ENCODE results near the gene SOBP.

Gene SOBP

DNA sequence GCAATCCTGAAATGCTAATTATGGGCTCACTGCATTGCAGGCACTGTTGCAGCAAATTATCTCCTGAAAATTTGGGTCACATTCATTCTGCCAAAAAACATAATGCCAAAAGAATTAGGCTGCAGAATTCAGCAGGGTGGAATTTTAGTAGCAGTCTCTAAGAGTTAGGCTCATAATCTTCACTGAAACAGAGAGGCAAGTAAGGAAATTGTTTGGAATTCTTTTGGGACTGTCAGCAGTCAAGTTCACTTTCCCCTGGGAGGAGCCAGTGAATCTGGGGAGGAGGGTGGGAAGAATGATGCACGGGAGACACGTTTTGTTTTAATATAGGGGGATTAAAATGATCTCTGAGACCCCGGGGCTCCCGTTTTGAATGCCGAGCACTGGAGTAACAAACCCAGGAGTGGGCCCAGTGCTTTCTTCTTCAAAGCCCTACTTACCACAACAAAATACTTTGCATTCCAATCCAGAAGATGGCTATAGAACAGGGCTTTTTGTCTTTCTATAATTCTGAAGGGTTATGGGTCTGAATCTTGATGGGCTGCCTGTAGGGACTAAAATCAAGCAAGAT, 44.7 kb downstream of the SOBP start (continued):
- no peak for TF ChIP-seq ZFP30 (CRISPR knock-in tag; IDR thresholded peaks at IDR 0.05)
- no peak for TF ChIP-seq ZNF565 (CRISPR knock-in tag; conservative IDR thresholded peaks at IDR 0.05; ENCODE audit: low read depth)
- TF ChIP-seq, protein P1, sequence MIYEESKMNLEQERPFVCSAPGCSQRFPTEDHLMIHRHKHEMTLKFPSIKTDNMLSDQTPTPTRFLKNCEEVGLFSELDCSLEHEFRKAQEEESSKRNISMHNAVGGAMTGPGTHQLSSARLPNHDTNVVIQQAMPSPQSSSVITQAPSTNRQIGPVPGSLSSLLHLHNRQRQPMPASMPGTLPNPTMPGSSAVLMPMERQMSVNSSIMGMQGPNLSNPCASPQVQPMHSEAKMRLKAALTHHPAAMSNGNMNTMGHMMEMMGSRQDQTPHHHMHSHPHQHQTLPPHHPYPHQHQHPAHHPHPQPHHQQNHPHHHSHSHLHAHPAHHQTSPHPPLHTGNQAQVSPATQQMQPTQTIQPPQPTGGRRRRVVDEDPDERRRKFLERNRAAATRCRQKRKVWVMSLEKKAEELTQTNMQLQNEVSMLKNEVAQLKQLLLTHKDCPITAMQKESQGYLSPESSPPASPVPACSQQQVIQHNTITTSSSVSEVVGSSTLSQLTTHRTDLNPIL (CRISPR knock-in tag; IDR thresholded peaks at IDR 0.05; ENCODE audit: low read depth) = no peak
- TF ChIP-seq OSR1 (CRISPR knock-in tag; IDR thresholded peaks at IDR 0.05) = no peak
- no peak for TF ChIP-seq BACH2 (CRISPR knock-in tag; IDR thresholded peaks at IDR 0.05; ENCODE audit: borderline replicate concordance)

DNA sequence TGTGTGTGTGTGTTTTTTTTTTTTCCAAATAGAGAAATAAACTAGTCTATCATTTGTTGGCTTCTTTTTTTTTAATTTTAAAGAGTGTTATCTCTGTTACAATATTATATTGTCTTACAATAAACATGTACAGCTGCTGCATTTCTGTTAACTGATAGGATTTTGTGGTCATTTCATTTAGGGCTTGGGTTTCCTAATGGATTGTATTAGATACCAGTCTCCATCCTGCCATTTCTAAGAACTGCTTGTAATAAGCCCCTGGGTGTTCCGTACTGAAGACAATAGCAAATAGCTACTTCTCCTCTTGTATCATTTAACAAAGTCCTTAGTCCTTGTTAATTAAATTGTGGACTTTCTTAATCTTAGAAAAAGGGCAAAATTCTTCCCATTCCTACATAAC, 45.7 kb downstream of the SOBP start:
- TF ChIP-seq CSDC2 (CRISPR knock-in tag; IDR thresholded peaks at IDR 0.05) = no peak
- TF ChIP-seq ZNF565 (CRISPR knock-in tag; conservative IDR thresholded peaks at IDR 0.05; ENCODE audit: low read depth) = no peak
- TF ChIP-seq, protein P1 (CRISPR knock-in tag; IDR thresholded peaks at IDR 0.05; ENCODE audit: low read depth) = no peak
- TF ChIP-seq PPARA (CRISPR knock-in tag; IDR thresholded peaks at IDR 0.05; ENCODE audit: borderline replicate concordance) = no peak
- TF ChIP-seq RARB (CRISPR knock-in tag; IDR thresholded peaks at IDR 0.05) = no peak
- TF ChIP-seq, protein P2, sequence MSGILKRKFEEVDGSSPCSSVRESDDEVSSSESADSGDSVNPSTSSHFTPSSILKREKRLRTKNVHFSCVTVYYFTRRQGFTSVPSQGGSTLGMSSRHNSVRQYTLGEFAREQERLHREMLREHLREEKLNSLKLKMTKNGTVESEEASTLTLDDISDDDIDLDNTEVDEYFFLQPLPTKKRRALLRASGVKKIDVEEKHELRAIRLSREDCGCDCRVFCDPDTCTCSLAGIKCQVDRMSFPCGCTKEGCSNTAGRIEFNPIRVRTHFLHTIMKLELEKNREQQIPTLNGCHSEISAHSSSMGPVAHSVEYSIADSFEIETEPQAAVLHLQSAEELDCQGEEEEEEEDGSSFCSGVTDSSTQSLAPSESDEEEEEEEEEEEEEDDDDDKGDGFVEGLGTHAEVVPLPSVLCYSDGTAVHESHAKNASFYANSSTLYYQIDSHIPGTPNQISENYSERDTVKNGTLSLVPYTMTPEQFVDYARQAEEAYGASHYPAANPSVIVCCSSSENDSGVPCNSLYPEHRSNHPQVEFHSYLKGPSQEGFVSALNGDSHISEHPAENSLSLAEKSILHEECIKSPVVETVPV (CRISPR knock-in tag; IDR thresholded peaks at IDR 0.05) = no peak
- TF ChIP-seq ZFP30 (CRISPR knock-in tag; IDR thresholded peaks at IDR 0.05) = no peak
- ATAC-seq = no peak

- TF ChIP-seq ESRRG (CRISPR knock-in tag; IDR thresholded peaks at IDR 0.05) (no peak), ISL1 (CRISPR knock-in tag; IDR thresholded peaks at IDR 0.05) (no peak), SNAI2 (CRISPR knock-in tag; IDR thresholded peaks at IDR 0.05) (no peak), ZNF565 (CRISPR knock-in tag; conservative IDR thresholded peaks at IDR 0.05; ENCODE audit: low read depth) (no peak), OSR1 (CRISPR knock-in tag; IDR thresholded peaks at IDR 0.05) (no peak), PATZ1 (CRISPR knock-in tag; IDR thresholded peaks at IDR 0.05; ENCODE audit: borderline replicate concordance) (no peak), CSDC2 (CRISPR knock-in tag; IDR thresholded peaks at IDR 0.05) (no peak), ZC3H10 (CRISPR knock-in tag; IDR thresholded peaks at IDR 0.05) (no peak), BACH2 (CRISPR knock-in tag; IDR thresholded peaks at IDR 0.05; ENCODE audit: borderline replicate concordance) (no peak), GLIS3 (CRISPR knock-in tag; IDR thresholded peaks at IDR 0.05) (no peak), PPARA (CRISPR knock-in tag; IDR thresholded peaks at IDR 0.05; ENCODE audit: borderline replicate concordance) (no peak), ZNF8 (CRISPR knock-in tag; IDR thresholded peaks at IDR 0.05) (no peak), ZFP30 (CRISPR knock-in tag; IDR thresholded peaks at IDR 0.05) (no peak), ZNF70 (CRISPR knock-in tag; IDR thresholded peaks at IDR 0.05) (no peak), ARNTL (CRISPR knock-in tag; IDR thresholded peaks at IDR 0.05; ENCODE audit: borderline replicate concordance, low read depth) (no peak)
- TF ChIP-seq, protein P3, sequence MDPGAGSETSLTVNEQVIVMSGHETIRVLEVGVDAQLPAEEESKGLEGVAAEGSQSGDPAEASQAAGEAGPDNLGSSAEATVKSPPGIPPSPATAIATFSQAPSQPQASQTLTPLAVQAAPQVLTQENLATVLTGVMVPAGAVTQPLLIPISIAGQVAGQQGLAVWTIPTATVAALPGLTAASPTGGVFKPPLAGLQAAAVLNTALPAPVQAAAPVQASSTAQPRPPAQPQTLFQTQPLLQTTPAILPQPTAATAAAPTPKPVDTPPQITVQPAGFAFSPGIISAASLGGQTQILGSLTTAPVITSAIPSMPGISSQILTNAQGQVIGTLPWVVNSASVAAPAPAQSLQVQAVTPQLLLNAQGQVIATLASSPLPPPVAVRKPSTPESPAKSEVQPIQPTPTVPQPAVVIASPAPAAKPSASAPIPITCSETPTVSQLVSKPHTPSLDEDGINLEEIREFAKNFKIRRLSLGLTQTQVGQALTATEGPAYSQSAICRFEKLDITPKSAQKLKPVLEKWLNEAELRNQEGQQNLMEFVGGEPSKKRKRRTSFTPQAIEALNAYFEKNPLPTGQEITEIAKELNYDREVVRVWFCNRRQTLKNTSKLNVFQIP (CRISPR knock-in tag; IDR thresholded peaks at IDR 0.05; ENCODE audit: borderline replicate concordance, low read depth) = no peak
- TF ChIP-seq, protein P4, sequence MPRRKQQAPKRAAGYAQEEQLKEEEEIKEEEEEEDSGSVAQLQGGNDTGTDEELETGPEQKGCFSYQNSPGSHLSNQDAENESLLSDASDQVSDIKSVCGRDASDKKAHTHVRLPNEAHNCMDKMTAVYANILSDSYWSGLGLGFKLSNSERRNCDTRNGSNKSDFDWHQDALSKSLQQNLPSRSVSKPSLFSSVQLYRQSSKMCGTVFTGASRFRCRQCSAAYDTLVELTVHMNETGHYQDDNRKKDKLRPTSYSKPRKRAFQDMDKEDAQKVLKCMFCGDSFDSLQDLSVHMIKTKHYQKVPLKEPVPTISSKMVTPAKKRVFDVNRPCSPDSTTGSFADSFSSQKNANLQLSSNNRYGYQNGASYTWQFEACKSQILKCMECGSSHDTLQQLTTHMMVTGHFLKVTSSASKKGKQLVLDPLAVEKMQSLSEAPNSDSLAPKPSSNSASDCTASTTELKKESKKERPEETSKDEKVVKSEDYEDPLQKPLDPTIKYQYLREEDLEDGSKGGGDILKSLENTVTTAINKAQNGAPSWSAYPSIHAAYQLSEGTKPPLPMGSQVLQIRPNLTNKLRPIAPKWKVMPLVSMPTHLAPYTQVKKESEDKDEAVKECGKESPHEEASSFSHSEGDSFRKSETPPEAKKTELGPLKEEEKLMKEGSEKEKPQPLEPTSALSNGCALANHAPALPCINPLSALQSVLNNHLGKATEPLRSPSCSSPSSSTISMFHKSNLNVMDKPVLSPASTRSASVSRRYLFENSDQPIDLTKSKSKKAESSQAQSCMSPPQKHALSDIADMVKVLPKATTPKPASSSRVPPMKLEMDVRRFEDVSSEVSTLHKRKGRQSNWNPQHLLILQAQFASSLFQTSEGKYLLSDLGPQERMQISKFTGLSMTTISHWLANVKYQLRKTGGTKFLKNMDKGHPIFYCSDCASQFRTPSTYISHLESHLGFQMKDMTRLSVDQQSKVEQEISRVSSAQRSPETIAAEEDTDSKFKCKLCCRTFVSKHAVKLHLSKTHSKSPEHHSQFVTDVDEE (CRISPR knock-in tag; IDR thresholded peaks at IDR 0.05) = no peak
- TF ChIP-seq, protein P2 (CRISPR knock-in tag; IDR thresholded peaks at IDR 0.05) = no peak
- TF ChIP-seq, protein P1 (CRISPR knock-in tag; IDR thresholded peaks at IDR 0.05; ENCODE audit: low read depth) = no peak
These were observed 46.5 kb downstream of the SOBP start for GRCh38 chr6:107536180-107536961.

More at GRCh38 chr6:107536180-107536961, 46.5 kb downstream of the SOBP start:
- no peak for ATAC-seq

Data from SK-N-SH treated with all-trans-retinoic acid at 6 μM for 48 hours (cell line).